8988T (cell line): ENCODE measurements around the gene CCDC27.

Experiments
- DNase-seq: peaks from one replicate; pipeline ENCODE4 v3.0.0; 2011

CCDC27 gene

DNA sequence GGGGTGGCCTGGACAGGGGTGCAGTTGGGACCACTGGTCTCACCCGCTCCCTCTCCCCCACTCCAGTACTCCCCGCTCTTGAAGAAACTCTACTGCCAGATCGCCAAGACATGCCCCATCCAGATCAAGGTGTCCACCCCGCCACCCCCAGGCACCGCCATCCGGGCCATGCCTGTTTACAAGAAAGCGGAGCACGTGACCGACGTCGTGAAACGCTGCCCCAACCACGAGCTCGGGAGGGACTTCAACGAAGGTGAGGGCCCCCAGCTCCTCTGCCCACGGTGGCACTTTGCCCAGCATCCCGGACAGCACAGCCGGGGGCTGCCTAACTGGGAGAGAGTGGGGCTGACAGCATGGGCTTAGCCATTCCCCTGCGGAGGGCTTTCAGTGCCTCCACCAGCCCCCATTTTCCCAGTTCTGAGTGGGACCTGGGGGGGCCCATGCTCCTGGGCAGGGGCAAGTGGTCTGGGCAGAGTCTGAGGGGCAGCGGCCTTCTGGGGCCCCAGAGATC, 30.2 kb upstream of the CCDC27 start:
- no peak for DNase-seq

DNA sequence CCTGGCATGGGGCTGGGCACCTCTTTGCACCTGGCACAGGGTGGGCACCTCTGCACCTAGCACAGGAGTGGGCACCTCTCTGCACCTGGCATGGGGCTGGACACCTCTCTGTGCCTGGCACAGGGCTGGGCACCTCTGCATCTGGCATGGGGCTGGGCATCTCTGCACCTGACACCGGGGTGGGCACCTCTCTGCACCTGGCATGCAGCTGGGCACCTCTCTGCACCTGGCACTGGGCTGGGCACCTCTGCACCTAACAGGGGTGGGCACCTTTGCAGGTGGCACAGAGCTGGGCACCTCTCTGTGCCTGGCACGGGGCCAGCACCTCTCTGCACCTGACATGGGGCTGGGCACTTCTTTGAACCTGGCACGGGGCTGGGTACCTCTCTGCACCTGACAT, 29.4 kb upstream of the CCDC27 start:
- DNase-seq = no peak

DNA sequence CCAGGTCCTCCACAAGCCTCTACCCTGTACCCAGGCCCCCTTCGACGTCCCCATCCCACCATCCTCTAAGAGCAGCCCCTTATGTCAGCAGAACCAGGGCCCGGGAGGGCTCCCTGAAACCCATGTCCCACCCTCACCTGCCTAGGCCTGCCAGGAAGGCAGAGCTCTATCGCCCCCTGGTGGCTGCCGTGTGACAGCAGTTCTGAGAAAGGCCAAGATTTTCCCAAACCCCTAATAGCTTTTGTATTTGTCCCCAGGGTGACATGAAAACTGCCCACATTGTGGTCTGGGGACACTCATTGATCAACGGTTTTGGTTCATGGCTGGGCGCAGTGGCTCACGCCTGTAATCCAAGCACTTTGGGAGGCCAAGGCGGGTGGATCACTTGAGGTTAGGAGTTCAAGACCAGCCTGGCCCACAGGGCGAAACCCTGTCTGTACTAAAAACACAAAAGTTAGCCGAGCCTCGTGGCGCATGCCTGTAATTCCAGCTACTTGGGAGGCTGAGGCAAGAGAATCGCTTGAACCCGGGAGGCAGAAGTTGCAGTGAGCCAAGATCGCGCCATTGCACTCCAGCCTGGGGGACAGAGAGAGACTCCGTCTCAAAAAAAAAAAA, 27.7 kb upstream of the CCDC27 start:
- DNase-seq = peak; percentile 79

DNA sequence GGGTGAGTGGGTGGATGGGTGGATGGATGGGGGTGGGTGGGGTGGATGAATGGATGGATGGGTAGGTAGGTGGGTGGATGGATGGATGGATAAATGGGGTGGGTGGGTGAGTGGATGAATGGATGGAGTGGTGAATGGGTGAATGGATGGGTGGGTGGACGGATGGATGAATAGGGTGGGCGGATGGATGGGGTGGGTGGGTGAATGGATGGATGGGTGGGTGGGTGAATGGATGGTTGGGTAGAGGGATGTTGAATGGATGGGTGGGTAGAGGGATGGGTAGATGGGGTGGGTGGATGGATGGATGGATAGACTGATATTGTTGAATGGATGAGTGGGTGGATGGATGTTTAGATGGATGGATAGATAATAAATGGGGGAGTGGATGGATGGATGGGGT, 26.9 kb upstream of the CCDC27 start:
- no peak for DNase-seq

DNA sequence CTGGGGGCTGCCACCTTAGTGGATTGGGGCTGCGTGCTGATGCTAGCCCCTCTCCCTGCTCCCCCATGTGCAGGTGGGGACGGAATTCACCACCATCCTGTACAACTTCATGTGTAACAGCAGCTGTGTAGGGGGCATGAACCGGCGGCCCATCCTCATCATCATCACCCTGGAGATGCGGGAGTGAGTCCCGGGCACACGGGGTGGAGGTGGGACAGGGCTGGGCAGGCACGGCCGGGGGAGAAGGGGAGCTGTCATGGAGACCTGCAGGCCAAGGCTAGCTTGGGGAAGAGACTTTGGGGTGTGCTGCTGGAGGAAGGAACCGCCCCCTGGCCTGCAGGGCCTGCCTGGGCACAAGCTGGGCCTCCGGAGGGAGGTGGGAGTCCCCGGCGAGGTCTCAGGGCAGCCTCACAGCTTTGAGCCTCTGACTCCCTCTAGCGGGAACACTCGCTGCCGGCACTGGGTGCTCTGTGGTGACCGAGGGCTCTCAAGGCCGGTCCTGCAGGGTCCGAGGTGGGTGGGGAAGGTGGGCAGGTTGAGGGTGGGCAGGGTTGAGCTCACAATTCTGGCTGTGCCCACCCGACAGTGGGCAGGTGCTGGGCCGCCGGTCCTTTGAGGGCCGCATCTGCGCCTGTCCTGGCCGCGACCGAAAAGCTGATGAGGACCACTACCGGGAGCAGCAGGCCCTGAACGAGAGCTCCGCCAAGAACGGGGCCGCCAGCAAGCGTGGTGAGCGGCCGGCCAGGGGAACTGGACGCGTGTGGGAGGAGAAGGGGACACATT, 25.0 kb upstream of the CCDC27 start:
- peak; percentile 70 for DNase-seq

DNA sequence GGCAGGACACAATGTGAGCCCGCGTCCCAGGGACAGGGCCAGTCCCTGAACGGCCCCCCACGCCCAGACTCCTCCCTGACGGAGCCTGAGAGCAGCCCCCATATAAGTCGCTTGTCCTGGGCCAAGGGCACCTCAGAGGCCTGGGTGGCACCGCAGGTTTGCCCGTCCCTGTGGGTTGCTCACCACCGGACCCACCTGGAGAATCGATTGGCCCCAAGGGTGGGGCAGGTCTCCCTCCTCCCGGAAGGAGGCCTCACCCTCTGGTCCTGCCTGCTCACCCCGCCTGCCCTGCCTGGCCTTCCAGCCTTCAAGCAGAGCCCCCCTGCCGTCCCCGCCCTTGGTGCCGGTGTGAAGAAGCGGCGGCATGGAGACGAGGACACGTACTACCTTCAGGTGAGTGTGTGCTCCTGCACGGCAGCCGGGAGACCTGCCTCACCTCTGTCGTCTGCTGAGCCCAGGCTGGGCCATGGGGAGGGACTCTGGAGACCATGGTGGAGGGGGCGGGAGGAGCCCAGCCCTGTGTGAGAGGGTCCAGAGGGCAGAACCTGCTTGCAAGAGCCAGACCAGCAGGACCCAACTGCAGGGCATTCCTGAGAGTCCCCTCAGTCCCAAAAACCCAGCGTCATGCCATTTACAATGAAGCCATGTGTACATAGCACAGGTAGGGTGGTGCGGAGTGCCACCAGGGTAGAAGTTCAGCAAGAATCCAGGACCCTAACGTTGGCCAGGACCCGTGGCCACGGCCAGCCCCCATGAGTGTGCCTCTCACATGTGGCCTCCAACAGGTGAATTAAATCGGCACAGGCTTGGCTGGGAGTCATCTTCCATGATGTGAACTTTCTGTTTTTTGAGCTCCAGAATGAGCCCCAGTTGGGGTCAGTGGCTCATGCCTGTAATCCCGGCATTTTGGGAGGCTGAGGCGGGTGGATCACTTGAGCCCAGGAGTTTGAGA, 24.1 kb upstream of the CCDC27 start:
- no peak for DNase-seq

GRCh38 chr1:3729594-3730542, 22.4 kb upstream of the CCDC27 start:
- no peak for DNase-seq

DNA sequence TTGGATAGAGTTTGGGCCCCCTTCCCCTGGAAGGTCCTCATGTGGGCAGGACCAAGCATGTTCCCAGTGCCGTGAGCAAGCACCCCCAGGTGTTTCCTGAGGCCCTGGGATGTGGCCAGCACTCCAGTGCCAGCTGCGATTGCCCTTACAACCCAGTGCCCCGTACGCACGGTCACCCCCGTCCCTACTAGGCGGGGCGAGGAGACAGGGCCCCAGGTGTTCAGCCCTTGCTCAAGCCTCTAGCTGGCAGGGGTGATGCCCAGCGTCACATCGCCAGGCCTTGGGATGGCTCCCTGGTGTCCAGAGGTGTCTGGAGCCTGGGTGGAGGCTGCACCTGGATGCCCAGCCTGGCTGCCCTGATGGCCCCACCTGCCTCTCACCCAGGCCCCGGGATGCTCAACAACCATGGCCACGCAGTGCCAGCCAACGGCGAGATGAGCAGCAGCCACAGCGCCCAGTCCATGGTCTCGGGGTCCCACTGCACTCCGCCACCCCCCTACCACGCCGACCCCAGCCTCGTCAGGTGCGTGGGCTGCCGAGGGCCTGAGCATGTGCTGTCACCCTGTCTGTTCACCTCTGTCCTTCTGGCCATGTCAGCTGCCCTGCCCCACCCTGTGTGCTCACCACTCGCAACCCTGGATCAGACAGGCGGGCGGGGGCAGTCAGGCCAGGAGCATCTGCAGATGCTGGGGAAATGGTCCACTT, 21.6 kb upstream of the CCDC27 start:
- DNase-seq = no peak

DNA sequence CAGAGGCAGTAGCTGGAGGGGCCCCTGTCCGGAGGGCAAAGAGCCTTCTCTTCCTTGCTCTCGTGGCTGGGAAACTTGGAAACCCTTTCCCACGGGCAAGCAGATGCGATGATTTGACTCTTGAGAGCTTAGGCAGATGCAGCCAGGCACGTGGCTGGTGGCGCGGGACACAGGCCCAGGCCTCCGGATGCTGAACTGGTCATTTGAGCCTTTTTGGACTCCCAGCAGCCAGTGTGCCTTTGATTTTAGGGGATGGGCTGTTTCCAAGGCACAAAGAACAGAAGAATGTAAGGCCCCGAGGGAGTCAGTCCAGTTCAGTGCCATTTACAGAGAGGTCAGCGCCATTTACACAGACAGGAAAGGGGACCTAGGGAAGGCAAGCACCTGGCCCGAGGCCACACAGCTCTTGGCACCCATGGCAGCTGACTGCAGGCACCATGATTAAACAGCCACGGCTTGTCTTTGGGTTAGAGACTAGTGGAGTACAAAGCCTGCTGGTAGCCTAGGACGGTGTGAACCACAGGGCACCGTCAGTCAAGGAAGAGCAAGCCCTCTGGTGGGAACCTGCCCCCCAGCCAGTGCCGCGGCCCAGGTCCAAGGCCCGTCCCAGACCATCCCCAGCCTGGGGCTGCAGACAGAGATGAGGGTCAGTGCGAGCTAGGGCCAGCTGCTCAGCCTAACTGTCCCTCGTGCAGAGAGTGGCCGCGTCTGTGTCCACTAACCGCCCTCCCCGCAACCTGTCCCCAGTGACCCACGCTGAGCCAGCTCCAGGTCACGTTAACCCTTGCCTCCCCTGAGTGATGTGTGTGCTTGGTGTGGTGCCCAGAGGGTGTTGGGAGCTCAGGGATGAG, 20.4 kb upstream of the CCDC27 start:
- no peak for DNase-seq

DNA sequence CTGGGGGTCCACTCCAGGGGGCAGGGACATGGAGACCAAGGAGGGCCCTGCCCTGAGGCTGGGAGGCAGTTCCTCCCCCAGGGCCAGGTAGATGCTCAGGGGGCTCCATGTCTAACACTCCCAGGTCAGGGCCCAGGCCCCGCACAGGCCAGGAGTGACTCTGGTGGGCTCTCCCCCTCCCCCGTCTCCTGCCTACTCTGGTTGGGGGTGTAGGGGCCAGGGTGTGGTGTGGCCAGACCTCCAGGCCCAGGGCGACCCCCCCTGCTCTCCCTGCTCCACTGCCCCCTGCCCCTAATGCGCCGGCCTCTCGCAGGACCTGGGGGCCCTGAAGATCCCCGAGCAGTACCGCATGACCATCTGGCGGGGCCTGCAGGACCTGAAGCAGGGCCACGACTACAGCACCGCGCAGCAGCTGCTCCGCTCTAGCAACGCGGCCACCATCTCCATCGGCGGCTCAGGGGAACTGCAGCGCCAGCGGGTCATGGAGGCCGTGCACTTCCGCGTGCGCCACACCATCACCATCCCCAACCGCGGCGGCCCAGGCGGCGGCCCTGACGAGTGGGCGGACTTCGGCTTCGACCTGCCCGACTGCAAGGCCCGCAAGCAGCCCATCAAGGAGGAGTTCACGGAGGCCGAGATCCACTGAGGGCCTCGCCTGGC, 19.7 kb upstream of the CCDC27 start:
- no peak for DNase-seq

DNA sequence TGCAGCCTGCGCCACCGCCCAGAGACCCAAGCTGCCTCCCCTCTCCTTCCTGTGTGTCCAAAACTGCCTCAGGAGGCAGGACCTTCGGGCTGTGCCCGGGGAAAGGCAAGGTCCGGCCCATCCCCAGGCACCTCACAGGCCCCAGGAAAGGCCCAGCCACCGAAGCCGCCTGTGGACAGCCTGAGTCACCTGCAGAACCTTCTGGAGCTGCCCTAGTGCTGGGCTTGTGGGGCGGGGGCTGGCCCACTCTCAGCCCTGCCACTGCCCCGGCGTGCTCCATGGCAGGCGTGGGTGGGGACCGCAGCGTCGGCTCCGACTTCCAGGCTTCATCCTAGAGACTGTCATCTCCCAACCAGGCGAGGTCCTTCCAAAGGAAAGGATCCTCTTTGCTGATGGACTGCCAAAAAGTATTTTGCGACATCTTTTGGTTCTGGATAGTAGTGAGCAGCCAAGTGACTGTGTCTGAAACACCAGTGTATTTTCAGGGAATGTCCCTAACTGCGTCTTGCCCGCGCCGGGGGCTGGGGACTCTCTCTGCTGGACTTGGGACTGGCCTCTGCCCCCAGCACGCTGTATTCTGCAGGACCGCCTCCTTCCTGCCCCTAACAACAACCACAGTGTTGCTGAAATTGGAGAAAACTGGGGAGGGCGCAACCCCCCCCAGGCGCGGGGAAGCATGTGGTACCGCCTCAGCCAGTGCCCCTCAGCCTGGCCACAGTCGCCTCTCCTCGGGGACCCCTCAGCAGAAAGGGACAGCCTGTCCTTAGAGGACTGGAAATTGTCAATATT, 19.0 kb upstream of the CCDC27 start:
- no peak for DNase-seq

- DNase-seq = no peak
These were observed 18.2 kb upstream of the CCDC27 start for GRCh38 chr1:3733883-3734589.

GRCh38 chr1:3734602-3735001, 17.6 kb upstream of the CCDC27 start:
- DNase-seq = no peak

- no peak for DNase-seq
These were observed 17.1 kb upstream of the CCDC27 start for GRCh38 chr1:3735027-3735681.

DNA sequence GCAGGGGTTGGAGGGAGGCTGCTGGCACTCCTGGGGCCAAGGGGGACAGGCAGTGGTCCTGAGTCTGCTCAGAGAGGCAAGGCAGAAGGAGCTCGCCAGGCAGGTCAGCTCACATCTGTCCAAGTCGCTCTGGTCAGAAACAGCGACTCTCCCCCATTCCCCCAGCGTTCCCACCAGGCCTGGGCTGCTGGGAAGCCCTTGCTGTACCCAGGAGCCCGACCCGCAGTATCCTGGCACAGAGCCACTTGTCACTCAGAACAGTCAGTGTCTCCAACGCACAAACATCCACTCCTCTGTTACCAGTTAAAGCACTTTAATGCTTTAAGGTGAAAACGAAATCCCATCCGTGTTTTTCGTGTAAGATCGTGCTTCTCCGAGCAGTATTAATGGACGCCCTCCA, 16.6 kb upstream of the CCDC27 start:
- DNase-seq = no peak

GRCh38 chr1:3736131-3736561, 16.1 kb upstream of the CCDC27 start:
- no peak for DNase-seq

DNA sequence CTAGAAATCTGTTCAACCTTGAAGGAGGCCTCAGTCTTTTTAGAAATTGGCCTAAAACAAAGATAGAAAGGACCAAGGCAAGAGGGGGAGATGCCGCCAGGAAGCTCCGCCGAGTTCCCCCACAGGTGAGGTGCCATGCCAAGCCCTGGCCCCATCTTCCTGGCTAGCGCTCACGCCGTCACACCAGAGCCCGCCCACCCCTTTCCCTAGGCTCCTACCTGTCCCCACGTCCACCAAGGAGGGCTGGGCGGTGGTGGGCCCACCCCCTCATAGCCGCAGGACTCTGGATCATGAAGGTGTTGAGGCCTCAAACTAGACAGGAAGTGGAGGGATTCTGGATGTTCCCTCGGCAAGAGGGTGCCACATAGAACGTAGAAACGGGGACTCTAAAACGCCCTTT, 15.5 kb upstream of the CCDC27 start:
- DNase-seq = no peak

DNA sequence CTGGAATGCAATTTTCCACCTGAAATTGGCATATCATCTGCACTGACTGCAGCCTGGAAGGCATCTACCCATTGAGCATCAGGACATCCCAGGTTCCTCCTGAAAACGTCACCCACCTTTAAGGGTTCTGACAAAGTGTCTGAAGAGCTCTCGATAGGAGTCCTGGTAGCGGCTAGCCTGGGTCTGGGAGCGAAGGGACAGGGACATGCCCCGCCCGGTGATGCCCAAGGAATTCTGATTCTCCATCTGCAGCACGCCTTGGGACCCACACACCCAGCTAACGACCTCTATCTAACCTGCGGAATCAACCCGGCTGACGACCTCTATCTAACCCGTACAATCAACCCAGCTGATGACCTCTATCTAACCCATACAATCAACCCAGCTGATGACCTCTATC, 13.3 kb upstream of the CCDC27 start:
- no peak for DNase-seq
